NT2/D1 (cell line): ENCODE results near the gene CYP26B1.

Source experiments
- SUZ12 ChIP-seq: IDR thresholded peaks from 2 replicates; pipeline ENCODE4 v1.6.1; 2011; ENCODE audit not compliant: insufficient read length, insufficient read depth; ENCODE audit errors: extremely low read depth
- YY1 ChIP-seq: IDR thresholded peaks from 2 replicates; pipeline ENCODE4 v1.6.1; 2011; ENCODE audit not compliant: insufficient read length, insufficient read depth
- ZNF274 ChIP-seq: IDR thresholded peaks from 2 replicates; pipeline ENCODE4 v1.6.1; 2011; ENCODE audit warnings: mild to moderate bottlenecking, low read depth, low read length

DNA sequence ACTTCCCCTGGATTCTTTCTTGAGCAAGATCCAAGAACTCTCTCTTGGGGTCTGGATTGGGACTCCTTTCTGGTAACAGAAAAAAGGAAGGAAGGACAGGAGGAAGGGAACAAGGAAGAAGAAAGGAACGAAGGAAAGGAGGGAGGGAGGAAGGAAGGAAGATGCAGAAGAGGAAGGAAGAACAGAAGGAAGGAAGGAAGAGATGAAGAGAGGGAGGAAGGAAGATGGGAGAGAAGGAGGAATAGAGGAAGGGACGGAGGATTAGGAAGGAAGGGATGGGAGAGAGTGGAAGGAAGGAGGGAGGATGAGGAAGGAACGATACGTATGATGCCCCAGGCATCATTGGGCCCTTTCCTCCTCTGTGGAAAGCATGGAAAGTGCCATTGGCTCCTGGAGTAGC is 58.6 kb downstream of the CYP26B1 start:
- no peak for TF ChIP-seq ZNF274
- TF ChIP-seq SUZ12 = no peak
- no peak for TF ChIP-seq YY1
